Loucy (cell line): ENCODE data around the gene SACS.
A peak's percentile ranks its signal among the peaks of the same experiment; 100 is the strongest.

ENCODE experiments used
- H2AFZ ChIP-seq: fragments of 200-600 bp; sonication (generic); 2 replicates; pipeline ENCODE4 v1.6.0; 2016; ENCODE audit warnings: antibody characterized with exemption, mild to moderate bottlenecking, low read length, moderate library complexity
- H3F3A ChIP-seq: fragments of 200-600 bp; 2 replicates; pipeline ENCODE4 v1.6.0; 2016; ENCODE audit warnings: antibody characterized with exemption, low read depth, mild to moderate bottlenecking
- H3K27me3 ChIP-seq: fragments of 200-600 bp; sonication (generic); 2 replicates; pipeline ENCODE4 v1.6.1; 2014; ENCODE audit warnings: low read length, mild to moderate bottlenecking; ENCODE audit not compliant: insufficient read depth, poor library complexity, severe bottlenecking
- H3K36me3 ChIP-seq: fragments of 200-600 bp; sonication (generic); 2 replicates; pipeline ENCODE4 v1.6.1; 2016; ENCODE audit warnings: low read length; ENCODE audit not compliant: insufficient read depth
- H3K4me1 ChIP-seq: fragments of 200-600 bp; sonication (generic); 2 replicates; pipeline ENCODE4 v1.5.1; 2014; ENCODE audit warnings: low read length, mild to moderate bottlenecking; ENCODE audit not compliant: insufficient read depth, poor library complexity, severe bottlenecking
- H3K4me2 ChIP-seq: fragments of 200-600 bp; sonication (generic); 2 replicates; pipeline ENCODE4 v1.6.0; 2014; ENCODE audit warnings: antibody characterized with exemption, low read length, low read depth, mild to moderate bottlenecking; ENCODE audit not compliant: poor library complexity, severe bottlenecking
- H3K4me3 ChIP-seq: fragments of 200-600 bp; sonication (generic); 2 replicates; pipeline ENCODE4 v1.5.1; 2014; ENCODE audit warnings: low read length, mild to moderate bottlenecking, mixed read lengths; ENCODE audit not compliant: poor library complexity, severe bottlenecking
- H3K79me2 ChIP-seq: fragments of 200-600 bp; sonication (generic); 2 replicates; pipeline ENCODE4 v1.6.1; 2014; ENCODE audit warnings: low read length; ENCODE audit not compliant: insufficient read depth
- H3K9ac ChIP-seq: fragments of 200-600 bp; sonication (generic); 2 replicates; pipeline ENCODE4 v1.6.0; 2014; ENCODE audit warnings: mild to moderate bottlenecking, low read depth, low read length, moderate library complexity; ENCODE audit not compliant: poor library complexity, severe bottlenecking
- H3K9me2 ChIP-seq: fragments of 200-600 bp; sonication (generic); replicated peaks from 2 replicates; pipeline ENCODE4 v1.6.1; 2016; ENCODE audit warnings: low read depth, low read length, mixed read lengths
- H3K9me3 ChIP-seq: fragments of 200-600 bp; sonication (generic); 2 replicates; pipeline ENCODE4 v1.6.1; 2014; ENCODE audit warnings: mild to moderate bottlenecking, antibody characterized with exemption, low read length, low read depth; ENCODE audit not compliant: insufficient read depth
- H4K20me1 ChIP-seq: fragments of 200-600 bp; sonication (generic); 2 replicates; pipeline ENCODE4 v1.6.0; 2014; ENCODE audit warnings: antibody characterized with exemption, low read length, mild to moderate bottlenecking; ENCODE audit not compliant: insufficient read depth, poor library complexity, severe bottlenecking
- EZH2phosphoT487 ChIP-seq: fragments of 200-600 bp; IDR thresholded peaks from 2 replicates; pipeline ENCODE4 v1.6.1; 2018; ENCODE audit warnings: antibody characterized with exemption, mild to moderate bottlenecking, moderate library complexity, borderline replicate concordance
- TF ChIP-seq, protein P1 (sequence below): fragments of 200-600 bp; sonication (generic); conservative IDR thresholded peaks from 2 replicates; pipeline ENCODE4 v1.5.1; 2014; ENCODE audit warnings: mild to moderate bottlenecking, antibody characterized with exemption, low read length

Gene SACS

DNA sequence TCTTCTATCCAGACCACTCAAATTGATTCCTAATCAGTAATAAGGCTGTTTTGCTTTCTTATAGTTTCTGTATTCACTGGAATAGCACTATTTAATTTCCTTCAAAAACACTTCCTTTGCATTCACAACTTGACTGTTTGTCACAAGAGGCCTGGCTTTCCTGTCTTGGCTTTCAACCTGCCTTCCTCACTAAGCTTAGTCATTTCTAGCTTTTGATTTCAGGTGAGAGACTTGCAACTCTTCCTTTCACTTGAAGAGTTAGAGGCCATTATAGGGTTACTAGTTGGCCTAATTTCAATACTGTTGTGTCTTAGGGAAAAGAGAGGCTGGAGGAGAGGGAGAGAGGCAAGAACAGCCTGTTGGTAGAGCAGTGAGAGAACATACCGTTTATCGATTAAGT, 47.0 kb downstream of the SACS start:
- no peaks in the 10 kb centered on the region for H3F3A ChIP-seq
- H3K9me2 ChIP-seq: no peaks in the 10 kb centered on the region
- H3K9me3 ChIP-seq: no peaks in the 10 kb centered on the region
- no peaks in the 10 kb centered on the region for H3K27me3 ChIP-seq
- TF ChIP-seq, protein P1, sequence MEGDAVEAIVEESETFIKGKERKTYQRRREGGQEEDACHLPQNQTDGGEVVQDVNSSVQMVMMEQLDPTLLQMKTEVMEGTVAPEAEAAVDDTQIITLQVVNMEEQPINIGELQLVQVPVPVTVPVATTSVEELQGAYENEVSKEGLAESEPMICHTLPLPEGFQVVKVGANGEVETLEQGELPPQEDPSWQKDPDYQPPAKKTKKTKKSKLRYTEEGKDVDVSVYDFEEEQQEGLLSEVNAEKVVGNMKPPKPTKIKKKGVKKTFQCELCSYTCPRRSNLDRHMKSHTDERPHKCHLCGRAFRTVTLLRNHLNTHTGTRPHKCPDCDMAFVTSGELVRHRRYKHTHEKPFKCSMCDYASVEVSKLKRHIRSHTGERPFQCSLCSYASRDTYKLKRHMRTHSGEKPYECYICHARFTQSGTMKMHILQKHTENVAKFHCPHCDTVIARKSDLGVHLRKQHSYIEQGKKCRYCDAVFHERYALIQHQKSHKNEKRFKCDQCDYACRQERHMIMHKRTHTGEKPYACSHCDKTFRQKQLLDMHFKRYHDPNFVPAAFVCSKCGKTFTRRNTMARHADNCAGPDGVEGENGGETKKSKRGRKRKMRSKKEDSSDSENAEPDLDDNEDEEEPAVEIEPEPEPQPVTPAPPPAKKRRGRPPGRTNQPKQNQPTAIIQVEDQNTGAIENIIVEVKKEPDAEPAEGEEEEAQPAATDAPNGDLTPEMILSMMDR: no peak
- no peak for TF ChIP-seq EZH2phosphoT487
- no peak overlapping the region for H3K4me2 ChIP-seq
- H3K36me3 ChIP-seq: no peaks in the 10 kb centered on the region
- H2AFZ ChIP-seq: peak overlapping the region; percentile 16; the same call in 1 of the 2 replicates
- no peak overlapping the region for H3K9ac ChIP-seq
- H4K20me1 ChIP-seq: no peaks in the 10 kb centered on the region
- no peak overlapping the region for H3K4me3 ChIP-seq
- H3K79me2 ChIP-seq: no peaks in the 10 kb centered on the region
- no peaks in the 10 kb centered on the region for H3K4me1 ChIP-seq

- Histone ChIP-seq H3K4me1 (no peaks in the 10 kb centered on the region), H3K79me2 (no peaks in the 10 kb centered on the region)
Measured at GRCh38 chr13:23385931-23386330, 47.6 kb downstream of the SACS start.

GRCh38 chr13:23384111-23384510, 49.4 kb downstream of the SACS start:
- Histone ChIP-seq H4K20me1 (no peaks in the 10 kb centered on the region), H3K4me2 (no peak overlapping the region), H3K9me2 (no peaks in the 10 kb centered on the region), H3K9me3 (no peaks in the 10 kb centered on the region), H3K9ac (no peak overlapping the region), H2AFZ (no peak overlapping the region), H3K4me1 (no peaks in the 10 kb centered on the region), H3K27me3 (no peaks in the 10 kb centered on the region), H3K79me2 (no peaks in the 10 kb centered on the region), H3K36me3 (no peaks in the 10 kb centered on the region), H3F3A (no peaks in the 10 kb centered on the region), H3K4me3 (no peak overlapping the region)
- TF ChIP-seq EZH2phosphoT487: no peak
- TF ChIP-seq, protein P1: no peak

More at GRCh38 chr13:23385931-23386330, 47.6 kb downstream of the SACS start:
- Histone ChIP-seq H2AFZ (peak overlapping the region; percentile 16; the same call in 1 of the 2 replicates), H3K4me2 (no peak overlapping the region), H3K9me3 (no peaks in the 10 kb centered on the region), H4K20me1 (no peaks in the 10 kb centered on the region), H3F3A (no peaks in the 10 kb centered on the region), H3K36me3 (no peaks in the 10 kb centered on the region), H3K4me3 (no peak overlapping the region), H3K9me2 (no peaks in the 10 kb centered on the region), H3K9ac (no peak overlapping the region), H3K27me3 (no peaks in the 10 kb centered on the region)
- TF ChIP-seq, protein P1: no peak
- TF ChIP-seq EZH2phosphoT487: no peak
